ENCODE results near the gene NDUFS1.
"Not testable (repeated sequence)": the region's sequence is repeated elsewhere in the genome, so short reads cannot be mapped to it uniquely, and the experiment has no call there.

Gene NDUFS1

DNA sequence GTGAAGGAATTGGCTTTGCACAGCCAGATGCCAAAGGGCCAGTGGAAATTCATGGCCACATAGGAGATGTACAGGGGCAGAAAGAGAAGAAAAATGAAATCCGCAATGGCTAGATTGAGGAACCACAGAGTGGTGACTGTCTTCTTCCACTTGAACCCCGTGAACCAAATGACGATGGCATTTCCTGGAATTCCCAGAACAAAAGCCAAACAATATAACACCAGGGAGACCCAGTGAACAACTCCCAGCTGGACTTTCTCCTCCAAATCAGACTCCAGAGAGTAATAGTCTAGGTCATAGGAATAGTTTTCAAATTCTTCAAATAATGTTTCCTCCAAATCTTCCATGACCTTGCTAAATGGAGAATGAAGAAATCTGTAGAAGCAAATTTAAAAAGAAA, 17.7 kb upstream of the NDUFS1 start:
- no peak for FAIRE-seq
- DNase-seq (ENCODE audit: insufficient read length, low spot score), result no peak
- no peak for TF ChIP-seq POLR2A (IDR thresholded peaks at IDR 0.05; ENCODE audit: low read depth, low read length)

DNA sequence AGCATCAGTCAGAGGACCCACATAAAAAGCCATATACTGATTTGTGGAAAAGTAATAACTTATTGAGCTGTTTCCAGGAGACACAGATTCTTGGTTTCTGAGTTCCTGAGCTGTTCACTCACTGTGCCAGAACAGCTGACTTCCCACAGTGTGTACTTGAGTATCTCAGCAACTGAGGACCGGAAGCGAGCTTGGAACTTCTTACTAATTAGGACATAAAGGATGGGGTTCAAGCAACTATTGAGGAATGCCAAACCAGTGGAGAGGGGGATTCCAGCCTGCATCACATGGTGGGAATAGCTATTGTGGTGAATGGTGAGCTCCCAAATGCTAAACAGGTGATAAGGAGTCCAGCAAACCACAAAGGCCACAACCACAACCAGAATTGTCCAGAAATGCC, 16.9 kb upstream of the NDUFS1 start:
- TF ChIP-seq POLR2A (IDR thresholded peaks at IDR 0.05; ENCODE audit: low read depth, low read length), result no peak
- FAIRE-seq, result no peak
- no peak for DNase-seq (ENCODE audit: insufficient read length, low spot score)

DNA sequence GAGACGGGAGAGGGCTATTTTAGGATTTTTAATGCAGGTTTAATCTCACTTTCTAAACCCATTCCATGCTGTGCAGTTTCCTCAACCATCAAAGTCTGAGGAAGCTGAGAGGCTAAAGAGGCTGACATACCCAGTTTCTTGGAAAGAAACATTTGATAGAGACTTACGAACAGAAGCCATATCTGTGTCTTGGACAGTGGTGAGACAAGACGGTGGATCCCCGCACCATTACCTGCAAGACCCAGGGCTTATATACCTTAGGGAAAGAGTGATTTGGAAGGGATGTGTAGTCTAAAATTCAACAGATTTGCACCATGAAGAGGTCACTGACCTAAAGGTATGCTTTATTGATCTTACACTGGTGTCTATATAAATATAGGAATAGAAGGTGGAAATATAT, 13.9 kb upstream of the NDUFS1 start:
- no peak for FAIRE-seq
- DNase-seq (ENCODE audit: insufficient read length, low spot score), result no peak
- TF ChIP-seq POLR2A (IDR thresholded peaks at IDR 0.05; ENCODE audit: low read depth, low read length), result no peak

DNA sequence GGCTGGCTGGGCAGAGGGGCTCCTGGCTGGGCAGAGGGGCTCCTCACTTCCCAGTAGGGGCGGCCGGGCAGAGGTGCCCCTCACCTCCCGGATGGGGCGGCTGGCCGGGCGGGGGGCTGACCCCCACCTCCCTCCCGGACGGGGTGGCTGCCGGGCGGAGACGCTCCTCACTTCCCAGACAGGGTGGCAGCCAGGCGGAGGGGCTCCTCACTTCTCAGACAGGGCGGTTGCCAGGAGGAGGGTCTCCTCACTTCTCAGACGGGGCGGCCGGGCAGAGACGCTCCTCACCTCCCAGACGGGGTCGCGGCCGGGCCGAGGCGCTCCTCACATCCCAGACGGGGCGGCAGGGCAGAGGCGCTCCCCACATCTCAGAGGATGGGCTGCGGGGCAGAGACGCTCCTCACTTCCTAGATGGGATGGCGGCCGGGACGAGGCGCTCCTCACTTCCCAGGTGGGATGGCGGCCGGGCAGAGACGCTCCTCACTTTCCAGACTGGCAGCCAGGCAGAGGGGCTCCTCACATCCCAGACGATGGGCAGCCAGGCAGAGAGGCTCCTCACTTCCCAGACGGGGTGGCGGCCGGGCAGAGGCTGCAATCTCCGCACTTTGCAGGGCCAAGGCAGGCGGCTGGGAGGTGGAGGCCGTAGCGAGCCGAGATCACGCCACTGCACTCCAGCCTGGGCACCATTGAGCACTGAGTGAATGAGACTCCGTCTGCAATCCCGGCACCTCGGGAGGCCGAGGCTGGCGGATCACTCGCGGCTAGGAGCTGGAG, 12.6 kb upstream of the NDUFS1 start:
- not testable (repeated sequence) for FAIRE-seq; DNase-seq (ENCODE audit: insufficient read length, low spot score)

DNA sequence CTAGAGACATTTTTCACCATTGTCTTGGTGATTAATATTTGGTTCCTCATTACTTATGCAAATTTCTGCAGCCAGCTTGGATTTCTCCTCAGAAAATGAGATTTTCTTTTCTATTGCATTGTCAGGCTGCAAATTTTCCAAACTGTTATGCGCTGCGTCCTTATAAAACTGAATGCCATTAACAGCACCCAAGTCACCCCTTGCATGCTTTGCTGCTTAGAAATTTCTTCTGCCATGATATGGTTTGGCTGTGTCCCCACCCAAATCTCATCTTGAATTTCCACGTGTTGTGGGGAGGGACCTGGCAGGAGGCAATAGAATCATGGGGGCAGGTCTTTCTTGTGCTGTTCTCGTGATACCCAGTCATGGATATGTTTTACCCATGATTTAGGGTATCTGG, 9.0 kb upstream of the NDUFS1 start:
- DNase-seq (ENCODE audit: insufficient read length, low spot score); FAIRE-seq: not testable (repeated sequence)

DNA sequence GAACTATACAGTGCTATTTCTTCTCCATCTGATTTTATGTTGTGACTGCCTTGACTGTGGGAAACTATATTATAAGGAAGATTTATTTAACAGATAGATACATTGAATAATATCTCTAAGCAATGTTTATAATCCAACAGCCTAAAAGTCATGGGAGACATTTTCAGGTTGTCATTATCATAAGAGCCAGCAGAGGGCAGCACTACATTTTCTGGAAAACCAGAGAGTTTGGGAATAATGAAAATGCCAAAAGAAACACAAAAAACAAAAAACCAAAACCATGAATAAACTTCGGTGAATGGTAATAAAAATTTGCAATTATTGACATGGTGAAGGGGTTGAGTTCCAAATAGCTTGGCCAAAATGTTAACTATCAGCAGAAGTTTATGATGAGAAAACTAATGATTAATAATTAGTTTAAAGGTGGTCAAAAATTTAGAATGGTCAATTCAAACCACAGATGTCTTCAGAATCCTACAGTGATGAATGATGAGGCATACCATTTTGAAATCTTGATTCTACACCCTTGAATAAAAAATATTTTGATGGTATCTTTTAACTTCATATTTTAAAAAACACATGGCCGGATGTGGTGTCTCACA, 5.1 kb upstream of the NDUFS1 start:
- no peak for FAIRE-seq
- no peak for DNase-seq (ENCODE audit: insufficient read length, low spot score)
- TF ChIP-seq POLR2A (IDR thresholded peaks at IDR 0.05; ENCODE audit: low read depth, low read length), result no peak

DNA sequence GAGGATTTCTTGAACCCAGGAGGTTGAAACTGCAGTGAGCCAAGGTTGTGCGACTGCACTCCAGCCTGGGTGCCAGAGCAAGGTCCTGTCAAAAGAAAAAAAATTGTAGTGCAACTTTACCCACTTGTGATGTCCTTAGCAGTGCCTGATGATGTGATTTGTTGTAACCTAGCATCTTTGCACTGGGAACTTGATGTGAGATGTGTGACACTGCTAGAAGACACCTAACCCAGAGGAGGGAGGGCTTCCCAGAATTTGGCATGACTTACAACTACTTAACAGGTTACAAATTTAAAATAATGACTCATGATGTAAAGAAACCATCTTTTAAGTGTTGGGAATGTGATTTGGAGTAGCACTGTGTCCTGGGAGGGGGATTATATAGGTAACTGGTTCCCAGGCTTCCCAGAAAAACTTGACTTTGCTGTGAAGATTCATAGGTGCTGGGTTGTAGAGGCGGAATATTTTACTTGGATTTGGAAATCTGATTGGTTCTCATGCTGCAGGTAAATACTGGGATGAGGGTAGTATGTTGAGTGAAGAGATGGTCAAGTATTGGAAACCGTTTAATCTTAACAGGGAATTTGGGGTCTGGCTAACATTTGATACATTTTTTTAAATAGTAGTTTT, 4.1 kb upstream of the NDUFS1 start:
- no peak for TF ChIP-seq POLR2A (IDR thresholded peaks at IDR 0.05; ENCODE audit: low read depth, low read length)
- no peak for DNase-seq (ENCODE audit: insufficient read length, low spot score)
- no peak for FAIRE-seq

DNA sequence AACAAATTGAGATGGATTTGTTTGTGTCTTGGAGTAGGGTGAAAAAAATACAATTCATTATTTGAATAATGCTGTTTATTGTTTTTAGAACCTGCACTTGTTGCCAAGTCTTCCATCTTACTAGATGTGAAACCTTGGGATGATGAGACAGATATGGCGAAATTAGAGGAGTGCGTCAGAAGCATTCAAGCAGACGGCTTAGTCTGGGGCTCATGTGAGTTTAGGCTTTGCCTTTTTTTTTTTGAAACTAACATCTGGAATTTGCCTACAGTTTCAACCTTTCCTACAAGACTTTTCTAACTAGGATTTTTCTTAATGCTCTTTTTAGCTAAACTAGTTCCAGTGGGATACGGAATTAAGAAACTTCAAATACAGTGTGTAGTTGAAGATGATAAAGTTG, 3.2 kb upstream of the NDUFS1 start:
- not testable (repeated sequence) for FAIRE-seq

DNA sequence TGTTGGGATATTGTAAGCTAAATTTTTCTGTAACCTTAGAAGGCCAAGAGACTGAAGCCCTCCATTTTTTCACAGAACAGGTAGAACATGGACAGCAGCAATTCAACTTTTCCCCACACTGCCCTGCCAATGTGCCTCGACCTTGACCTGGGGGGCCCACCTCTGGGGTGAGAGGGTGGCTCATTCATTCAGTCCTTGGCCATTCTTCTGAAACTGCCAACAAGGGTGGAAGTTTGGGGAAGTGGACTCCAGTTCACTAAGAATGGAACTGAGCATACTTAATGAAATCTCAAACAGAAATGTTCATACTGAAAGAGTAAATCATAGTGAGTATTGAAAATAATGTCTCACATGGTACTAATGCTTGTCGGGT, 1.5 kb upstream of the NDUFS1 start:
- TF ChIP-seq POLR2A (IDR thresholded peaks at IDR 0.05; ENCODE audit: low read depth, low read length), result no peak
- no peak for DNase-seq (ENCODE audit: insufficient read length, low spot score)
- no peak for FAIRE-seq

More for the DNA sequence above, 3.2 kb upstream of the NDUFS1 start:
- DNase-seq (ENCODE audit: insufficient read length, low spot score), result not testable (repeated sequence)

DNA sequence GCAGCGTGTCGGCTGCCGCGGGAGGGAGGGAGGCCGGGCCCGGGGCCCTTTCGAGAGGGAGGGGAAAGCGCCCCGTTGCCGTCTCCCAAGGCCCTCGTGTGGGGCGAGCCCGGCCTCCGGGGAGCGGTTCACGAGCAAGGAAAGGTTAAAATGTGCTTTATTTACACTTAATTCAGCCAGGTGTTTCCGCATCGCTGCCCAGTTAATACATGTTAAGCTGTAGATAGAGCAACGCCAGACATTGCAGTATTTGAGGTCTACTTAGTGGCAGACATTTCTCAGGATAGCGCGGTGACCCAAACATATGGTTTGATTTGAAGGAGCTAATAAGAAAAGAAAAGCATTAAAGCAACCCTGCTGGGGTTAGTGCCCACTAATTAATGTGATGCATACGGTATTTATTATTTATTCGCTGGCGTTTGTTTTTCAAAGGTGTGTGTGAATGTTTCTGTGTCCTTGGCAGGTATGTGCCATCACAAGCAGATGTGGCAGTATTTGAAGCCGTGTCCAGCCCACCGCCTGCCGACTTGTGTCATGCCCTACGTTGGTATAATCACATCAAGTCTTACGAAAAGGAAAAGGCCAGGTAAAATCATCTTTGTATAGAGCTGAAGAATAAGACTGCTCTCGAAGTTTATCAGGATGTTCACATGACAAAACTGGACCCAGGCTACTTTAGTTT, 1.0 kb upstream of the NDUFS1 start:
- DNase-seq (ENCODE audit: insufficient read length, low spot score) (peak; percentile 30), FAIRE-seq (no peak)
- TF ChIP-seq POLR2A (IDR thresholded peaks at IDR 0.05; ENCODE audit: low read depth, low read length), result no peak

DNA sequence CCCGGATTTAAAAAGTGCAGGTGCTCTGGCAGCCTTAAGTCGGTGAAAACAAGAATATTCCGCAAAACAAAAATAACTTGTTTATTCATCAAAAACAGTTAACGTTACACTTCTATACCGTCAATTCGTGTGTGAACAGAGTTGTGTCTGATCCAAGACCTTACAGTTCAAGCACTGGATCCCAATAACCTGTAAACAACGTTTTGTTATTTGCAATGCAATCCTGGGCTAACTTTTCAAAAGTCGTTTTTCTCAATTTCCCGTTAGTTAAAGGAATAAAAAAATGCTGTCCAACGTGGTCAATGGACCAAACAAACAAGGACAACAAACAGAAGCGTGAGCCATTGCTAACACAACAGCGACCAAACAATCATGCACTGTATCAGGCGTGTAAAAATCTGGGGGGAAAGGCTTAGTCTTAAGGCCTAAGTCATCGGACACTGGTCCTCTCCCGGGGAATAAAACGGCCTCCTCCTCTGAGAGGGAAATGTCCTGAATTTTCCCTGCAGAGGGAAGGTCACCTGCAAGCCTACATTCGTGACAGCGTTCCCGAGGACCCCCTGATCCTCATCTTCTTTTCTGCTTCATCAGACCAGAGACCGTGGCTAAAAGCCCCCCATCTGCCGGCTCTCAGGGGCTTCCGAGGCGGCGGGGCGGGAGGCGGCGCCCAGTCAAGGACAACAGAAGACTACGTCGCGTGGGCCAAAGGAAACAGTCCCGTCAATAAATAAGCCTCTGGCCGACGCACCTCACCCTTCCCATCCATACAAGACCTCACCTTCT, 490 bp downstream of the NDUFS1 start:
- DNase-seq (ENCODE audit: insufficient read length, low spot score) (no peak), FAIRE-seq (no peak)
- no peak for TF ChIP-seq POLR2A (IDR thresholded peaks at IDR 0.05; ENCODE audit: low read depth, low read length)

DNA sequence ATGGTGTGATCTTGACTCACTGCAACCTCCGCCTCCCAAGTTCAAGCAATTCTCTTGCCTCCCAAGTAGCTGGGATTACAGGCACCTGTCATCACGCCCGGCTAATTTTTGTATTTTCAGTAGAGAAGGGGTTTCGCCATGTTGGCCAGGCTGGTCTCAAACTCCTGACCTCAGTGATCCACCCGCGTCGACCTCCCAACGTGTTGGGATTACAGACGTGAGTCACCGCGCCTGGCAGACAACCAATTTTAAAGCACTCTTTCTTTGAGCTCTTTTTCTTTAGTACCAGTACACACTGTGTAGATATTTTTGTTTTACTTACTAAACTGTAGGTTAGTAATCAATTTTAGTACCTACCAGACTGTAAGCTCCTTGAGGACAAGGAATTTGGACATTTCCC, 2.2 kb downstream of the NDUFS1 start:
- FAIRE-seq; DNase-seq (ENCODE audit: insufficient read length, low spot score): not testable (repeated sequence)

DNA sequence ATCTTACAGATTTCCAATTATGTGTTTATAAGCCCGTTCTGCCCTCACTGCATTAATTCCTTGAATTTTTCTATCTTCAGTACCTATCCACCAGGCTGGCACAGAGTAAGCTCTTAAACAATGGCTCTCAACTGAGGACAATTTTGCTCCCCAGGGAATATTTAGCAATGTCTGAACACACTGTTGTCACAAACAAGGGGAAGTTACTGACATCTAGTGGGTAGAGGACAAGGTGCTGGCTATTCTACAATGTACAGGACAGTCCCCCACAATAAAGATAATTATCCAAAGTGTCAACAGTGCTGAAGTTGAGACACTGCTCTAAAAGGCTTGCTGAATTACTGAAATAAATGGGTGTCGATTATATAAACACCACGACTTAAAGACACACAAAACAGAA, 5.0 kb downstream of the NDUFS1 start:
- TF ChIP-seq POLR2A (IDR thresholded peaks at IDR 0.05; ENCODE audit: low read depth, low read length), result no peak
- FAIRE-seq (no peak), DNase-seq (ENCODE audit: insufficient read length, low spot score) (no peak)

DNA sequence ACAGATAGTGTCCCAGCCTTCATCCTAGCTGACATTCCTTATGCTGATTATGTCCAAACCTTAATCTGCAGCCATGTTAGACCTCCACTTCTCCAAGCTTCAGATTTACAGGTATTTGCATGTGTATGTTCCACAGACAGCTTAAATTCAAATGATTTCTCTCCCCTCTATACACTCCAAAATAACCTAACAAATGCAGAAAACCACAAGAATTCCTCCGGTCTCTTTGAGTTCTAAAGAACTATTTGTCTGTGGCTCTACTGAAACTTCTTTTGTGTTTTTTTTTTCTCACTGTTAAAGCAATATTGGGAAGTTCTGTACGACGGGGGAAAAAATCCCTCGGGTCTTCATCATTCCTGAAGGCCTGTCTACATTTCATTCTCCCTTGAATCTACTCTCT, 8.6 kb downstream of the NDUFS1 start:
- no peak for DNase-seq (ENCODE audit: insufficient read length, low spot score)
- no peak for TF ChIP-seq POLR2A (IDR thresholded peaks at IDR 0.05; ENCODE audit: low read depth, low read length)
- FAIRE-seq, result no peak
